ENCODE results near the gene PLCB4.

PLCB4 gene

GRCh38 chr20:9478771-9479170 is 409.9 kb downstream of the PLCB4 start:
- DNase-seq: no peak

- no peak for DNase-seq
These were observed 411.2 kb downstream of the PLCB4 start for GRCh38 chr20:9480066-9480465.

GRCh38 chr20:9482180-9482579 is 413.3 kb downstream of the PLCB4 start:
- DNase-seq: no peak

GRCh38 chr20:9483131-9483530 is 414.2 kb downstream of the PLCB4 start:
- DNase-seq: no peak

- no peak for DNase-seq
These were observed 416.9 kb downstream of the PLCB4 start for GRCh38 chr20:9485614-9486340.

GRCh38 chr20:9487231-9487630 is 418.3 kb downstream of the PLCB4 start:
- no peak for DNase-seq

- no peak for DNase-seq
These were observed 419.2 kb downstream of the PLCB4 start for GRCh38 chr20:9488063-9488462.

- DNase-seq: no peak
These were observed 421.3 kb downstream of the PLCB4 start for GRCh38 chr20:9490161-9490560.

- no peak for DNase-seq
These were observed 421.7 kb downstream of the PLCB4 start for GRCh38 chr20:9490631-9491030.

GRCh38 chr20:9491324-9491723 is 422.4 kb downstream of the PLCB4 start:
- DNase-seq: no peak

- DNase-seq: no peak
These were observed 423.2 kb downstream of the PLCB4 start for GRCh38 chr20:9492067-9492466.

GRCh38 chr20:9493803-9494202 is 424.9 kb downstream of the PLCB4 start:
- DNase-seq: no peak

- no peak for DNase-seq
These were observed 426.8 kb downstream of the PLCB4 start for GRCh38 chr20:9495701-9496100.

- DNase-seq: no peak
These were observed 427.3 kb downstream of the PLCB4 start for GRCh38 chr20:9496155-9496554.

- no peak for DNase-seq
These were observed 429.4 kb downstream of the PLCB4 start for GRCh38 chr20:9498322-9498721.

- DNase-seq: no peak
These were observed 430.4 kb downstream of the PLCB4 start for GRCh38 chr20:9499126-9499899.

- no peak for DNase-seq
These were observed 431.2 kb downstream of the PLCB4 start for GRCh38 chr20:9500121-9500520.

- no peak for DNase-seq
These were observed 432.6 kb downstream of the PLCB4 start for GRCh38 chr20:9501473-9501872.

GRCh38 chr20:9503526-9504245 is 434.8 kb downstream of the PLCB4 start:
- no peak for DNase-seq

- DNase-seq: no peak
These were observed 437.5 kb downstream of the PLCB4 start for GRCh38 chr20:9506280-9506821.

- DNase-seq: no peak
These were observed 438.1 kb downstream of the PLCB4 start for GRCh38 chr20:9506964-9507369.

- DNase-seq: no peak
These were observed 438.8 kb downstream of the PLCB4 start for GRCh38 chr20:9507544-9508239.

GRCh38 chr20:9508240-9508661 is 439.4 kb downstream of the PLCB4 start:
- DNase-seq: no peak
